OCI-M1 (cell line): ENCODE results near the gene CRABP1.

Experiments
- DNase-seq: peaks from one replicate; lab custom pipeline; 2025; lab: John Stamatoyannopoulos, UW

CRABP1 gene

GRCh38 chr15:78347586-78348543 lies 7.7 kb downstream of the CRABP1 start:
- no peak for DNase-seq

GRCh38 chr15:78350058-78350457 lies 9.9 kb downstream of the CRABP1 start:
- no peak for DNase-seq

GRCh38 chr15:78351539-78351938 lies 11.4 kb downstream of the CRABP1 start:
- no peak for DNase-seq

- DNase-seq, result peak; percentile 89
Measured at GRCh38 chr15:78353093-78353492, 12.9 kb downstream of the CRABP1 start.

- DNase-seq, result no peak
Measured at GRCh38 chr15:78355177-78355576, 15.0 kb downstream of the CRABP1 start.

GRCh38 chr15:78358102-78358870 lies 18.1 kb downstream of the CRABP1 start:
- DNase-seq, result no peak

GRCh38 chr15:78359041-78359808 lies 19.1 kb downstream of the CRABP1 start:
- no peak for DNase-seq

GRCh38 chr15:78360367-78360801 lies 20.2 kb downstream of the CRABP1 start:
- DNase-seq, result no peak

GRCh38 chr15:78360958-78361718 lies 21.0 kb downstream of the CRABP1 start:
- no peak for DNase-seq

- no peak for DNase-seq
Measured at GRCh38 chr15:78361771-78362506, 21.8 kb downstream of the CRABP1 start.

- DNase-seq, result no peak
Measured at GRCh38 chr15:78362716-78363380, 22.7 kb downstream of the CRABP1 start.

GRCh38 chr15:78363381-78363734 lies 23.2 kb downstream of the CRABP1 start:
- DNase-seq, result no peak

- no peak for DNase-seq
Measured at GRCh38 chr15:78364233-78364632, 24.1 kb downstream of the CRABP1 start.

GRCh38 chr15:78365917-78366316 lies 25.8 kb downstream of the CRABP1 start:
- DNase-seq, result no peak

GRCh38 chr15:78366342-78366741 lies 26.2 kb downstream of the CRABP1 start:
- no peak for DNase-seq

- DNase-seq, result peak; percentile 14
Measured at GRCh38 chr15:78368651-78369050, 28.5 kb downstream of the CRABP1 start.

GRCh38 chr15:78369161-78369560 lies 29.0 kb downstream of the CRABP1 start:
- no peak for DNase-seq

GRCh38 chr15:78370013-78370412 lies 29.9 kb downstream of the CRABP1 start:
- no peak for DNase-seq

- DNase-seq, result no peak
Measured at GRCh38 chr15:78372880-78373279, 32.7 kb downstream of the CRABP1 start.
